MM.1S (cell line): ENCODE data around the gene TBL1X.

Source experiments
- EZH2 ChIP-seq: fragments of 300-600 bp; sonication (generic); optimal IDR thresholded peaks from 2 replicates; pipeline ENCODE3; 2017; ENCODE audit warnings: low read depth, mild to moderate bottlenecking, antibody characterized with exemption, low read length, mixed read lengths
- EZH2phosphoT487 ChIP-seq: fragments of 300-600 bp; sonication (generic); IDR thresholded peaks from 2 replicates; pipeline ENCODE4 v1.6.1; 2018; ENCODE audit warnings: antibody characterized with exemption, low read length
- TF ChIP-seq, protein P1 (sequence below): fragments of 300-600 bp; sonication (generic); IDR thresholded peaks from 2 replicates; pipeline ENCODE4 v1.5.1; 2016; ENCODE audit warnings: antibody characterized with exemption, low read length, mixed read lengths

- TF ChIP-seq, protein P1, sequence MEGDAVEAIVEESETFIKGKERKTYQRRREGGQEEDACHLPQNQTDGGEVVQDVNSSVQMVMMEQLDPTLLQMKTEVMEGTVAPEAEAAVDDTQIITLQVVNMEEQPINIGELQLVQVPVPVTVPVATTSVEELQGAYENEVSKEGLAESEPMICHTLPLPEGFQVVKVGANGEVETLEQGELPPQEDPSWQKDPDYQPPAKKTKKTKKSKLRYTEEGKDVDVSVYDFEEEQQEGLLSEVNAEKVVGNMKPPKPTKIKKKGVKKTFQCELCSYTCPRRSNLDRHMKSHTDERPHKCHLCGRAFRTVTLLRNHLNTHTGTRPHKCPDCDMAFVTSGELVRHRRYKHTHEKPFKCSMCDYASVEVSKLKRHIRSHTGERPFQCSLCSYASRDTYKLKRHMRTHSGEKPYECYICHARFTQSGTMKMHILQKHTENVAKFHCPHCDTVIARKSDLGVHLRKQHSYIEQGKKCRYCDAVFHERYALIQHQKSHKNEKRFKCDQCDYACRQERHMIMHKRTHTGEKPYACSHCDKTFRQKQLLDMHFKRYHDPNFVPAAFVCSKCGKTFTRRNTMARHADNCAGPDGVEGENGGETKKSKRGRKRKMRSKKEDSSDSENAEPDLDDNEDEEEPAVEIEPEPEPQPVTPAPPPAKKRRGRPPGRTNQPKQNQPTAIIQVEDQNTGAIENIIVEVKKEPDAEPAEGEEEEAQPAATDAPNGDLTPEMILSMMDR: no peak
- TF ChIP-seq EZH2phosphoT487 (no peak), EZH2 (no peak)
Observed at GRCh38 chrX:9591496-9591895, 126.6 kb downstream of the TBL1X start.
